ENCODE measurements around the gene PLOD3. TPM values are rescaled to one million over a fixed set of nuclear protein-coding genes. Genes with fewer than 3 reads are reported as not detected.
A peak's percentile ranks its signal among the peaks of the same experiment; 100 is the strongest.

The PLOD3 gene
- total and polyA plus RNA-seq, 2 donors (not counting 3 experiments of a cell fraction or from before 2014, with no cell fraction given) = 143 to 170 TPM

DNA sequence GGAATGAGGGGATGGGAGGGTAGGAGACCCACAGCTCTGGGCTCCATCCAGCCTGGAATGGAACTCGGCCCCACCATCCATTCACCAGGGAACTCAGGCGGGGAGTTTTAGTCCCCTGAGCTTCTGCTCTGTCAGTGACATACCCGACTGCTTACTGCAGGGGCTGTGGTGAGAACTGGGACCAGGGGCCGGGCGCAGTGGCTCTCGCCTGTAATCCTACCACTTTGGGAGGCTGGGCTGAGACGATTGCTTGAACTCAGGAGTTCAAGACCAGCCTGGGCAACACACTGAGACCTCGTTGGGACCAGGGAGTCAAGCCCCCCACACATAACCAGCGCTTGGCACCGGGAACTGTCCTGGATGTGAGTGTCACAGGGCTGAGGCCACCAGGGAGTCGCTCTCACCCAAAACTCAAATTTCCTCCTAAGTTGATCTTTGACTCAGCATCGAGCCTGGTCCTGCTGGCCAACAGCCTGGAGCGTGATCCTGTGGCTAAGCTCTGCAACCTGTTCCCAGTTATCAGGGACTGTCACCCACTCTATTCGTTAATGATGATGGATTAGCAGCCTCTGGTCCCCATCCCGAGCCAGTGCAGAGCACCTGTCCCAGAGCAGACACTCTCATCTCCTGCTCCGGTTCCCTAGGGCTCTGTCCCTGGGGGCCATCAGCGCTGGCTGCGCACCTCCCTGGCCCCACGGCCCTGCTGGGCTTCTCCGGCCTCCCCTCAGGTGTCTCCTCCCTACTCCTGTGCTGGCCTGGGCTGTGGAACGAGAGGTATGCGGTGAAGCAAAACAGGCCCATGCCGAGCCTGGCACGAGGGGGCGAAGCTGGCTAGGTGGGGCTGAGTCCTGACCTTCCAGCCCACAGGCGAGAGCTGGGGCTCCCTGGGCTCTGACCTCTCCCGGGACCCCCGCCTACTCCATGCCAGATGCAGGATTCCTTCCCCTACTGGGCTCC is 21.1 kb upstream of the PLOD3 start:
- Histone ChIP-seq H3K79me2 (ENCODE audit: control insufficient read depth, insufficient read depth, low read length) (peaks cover 14% of the 10 kb centered on the region), H3K9me3 (replicated peaks; ENCODE audit: control insufficient read depth, insufficient read depth, low read length) (no peaks in the 10 kb centered on the region), H3K27me3 (ENCODE audit: control insufficient read depth in 2 of 2, insufficient read depth in 2 of 2, low read length in 2 of 2) (no peaks in the 10 kb centered on the region), H3K4me3 (replicated peaks in 1 of 3; ENCODE audit: insufficient read depth in 1 of 3, low read depth in 1 of 3, low read length in 3 of 3) (no peak overlapping the region), H2AFZ (ENCODE audit: low read depth, low read length) (no peak overlapping the region), H3K9me1 (replicated peaks; ENCODE audit: control insufficient read depth, extremely low read depth, insufficient read depth, low read length) (no peaks in the 10 kb centered on the region), H3K9ac (replicated peaks; ENCODE audit: extremely low read depth, insufficient read depth, low read length) (peak overlapping the region; percentile 6), H4K20me1 (replicated peaks; ENCODE audit: control insufficient read depth, extremely low read depth, insufficient read depth, low read length) (no peaks in the 10 kb centered on the region), H3K4me2 (ENCODE audit: insufficient read depth, low read length) (no peak overlapping the region), H3K36me3 (ENCODE audit: control insufficient read depth in 2 of 2, extremely low read depth in 1 of 2, insufficient read depth in 2 of 2, low read length in 2 of 2) (peaks cover 0 to 16% of the 10 kb centered on the region in 2 experiments), H3K4me1 (ENCODE audit: control insufficient read depth, extremely low read depth, insufficient read depth, low read length) (peaks cover 32% of the 10 kb centered on the region), H3K27ac (ENCODE audit: insufficient read depth, low read depth, low read length) (peak overlapping the region; percentile 22)
- no TSS peak for BruUV-seq (replicated peaks)
- FAIRE-seq (peak; percentile 15), DNase-seq (ENCODE audit: low read depth, low spot score) (no peak)
- intact Hi-C loops (cut with micrococcal nuclease) = loop anchor here (1.0 to 5.0 kb wide), 2 partner anchors 20 to 44 kb away; partner anchors contain the start of gene ZNHIT1
- POLR2A ChIA-PET = interaction anchor here (1.1 kb wide), 1 partner anchor 10 kb away, joined by 3 read pairs; no protein-coding TSS in a partner anchor
- CTCF ChIA-PET = interaction anchor here (1.1 to 3.5 kb wide), 9 partner anchors 8 to 344 kb away, joined by 3 to 23 read pairs (median 6); partner anchors contain the start of genes PLOD3 and ZNHIT1
- dilution Hi-C loops (cut with MboI; ENCODE audit: extremely low pct_ligation_motif_present, low sequenced_read_pairs) = no loop called here
- TF ChIP-seq FOS (IDR thresholded peaks at IDR 0.05; ENCODE audit: borderline replicate concordance, insufficient read depth, low read length) (no peak), POLR2A (IDR thresholded peaks at IDR 0.05; ENCODE audit: low read depth, low read length) (no peak), MYC (IDR thresholded peaks at IDR 0.05; ENCODE audit: low read depth, low read length) (no peak), POLR2AphosphoS5 (IDR thresholded peaks at IDR 0.05; ENCODE audit: insufficient read depth, low read depth, low read length) (no peak), GATA2 (IDR thresholded peaks at IDR 0.05; ENCODE audit: insufficient read depth, insufficient read length, low read depth, low read length) (no peak), JUN (IDR thresholded peaks at IDR 0.05; ENCODE audit: borderline replicate concordance, insufficient read depth, insufficient read length, low read depth) (no peak), EZH2 (IDR thresholded peaks at IDR 0.05; ENCODE audit: borderline replicate concordance, low read depth, low read length, severe bottlenecking) (no peak)
- TF ChIP-seq, protein P1, sequence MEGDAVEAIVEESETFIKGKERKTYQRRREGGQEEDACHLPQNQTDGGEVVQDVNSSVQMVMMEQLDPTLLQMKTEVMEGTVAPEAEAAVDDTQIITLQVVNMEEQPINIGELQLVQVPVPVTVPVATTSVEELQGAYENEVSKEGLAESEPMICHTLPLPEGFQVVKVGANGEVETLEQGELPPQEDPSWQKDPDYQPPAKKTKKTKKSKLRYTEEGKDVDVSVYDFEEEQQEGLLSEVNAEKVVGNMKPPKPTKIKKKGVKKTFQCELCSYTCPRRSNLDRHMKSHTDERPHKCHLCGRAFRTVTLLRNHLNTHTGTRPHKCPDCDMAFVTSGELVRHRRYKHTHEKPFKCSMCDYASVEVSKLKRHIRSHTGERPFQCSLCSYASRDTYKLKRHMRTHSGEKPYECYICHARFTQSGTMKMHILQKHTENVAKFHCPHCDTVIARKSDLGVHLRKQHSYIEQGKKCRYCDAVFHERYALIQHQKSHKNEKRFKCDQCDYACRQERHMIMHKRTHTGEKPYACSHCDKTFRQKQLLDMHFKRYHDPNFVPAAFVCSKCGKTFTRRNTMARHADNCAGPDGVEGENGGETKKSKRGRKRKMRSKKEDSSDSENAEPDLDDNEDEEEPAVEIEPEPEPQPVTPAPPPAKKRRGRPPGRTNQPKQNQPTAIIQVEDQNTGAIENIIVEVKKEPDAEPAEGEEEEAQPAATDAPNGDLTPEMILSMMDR (IDR thresholded peaks at IDR 0.05; ENCODE audit: extremely low read depth in 1 of 2, insufficient read depth in 1 of 2, low read depth in 1 of 2, low read length in 2 of 2) = no peak
- TF ChIP-seq, protein P2, sequence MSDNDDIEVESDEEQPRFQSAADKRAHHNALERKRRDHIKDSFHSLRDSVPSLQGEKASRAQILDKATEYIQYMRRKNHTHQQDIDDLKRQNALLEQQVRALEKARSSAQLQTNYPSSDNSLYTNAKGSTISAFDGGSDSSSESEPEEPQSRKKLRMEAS (IDR thresholded peaks at IDR 0.05; ENCODE audit: insufficient read depth, insufficient read length) = no peak
